Panc1 (cell line): ENCODE measurements around the gene MEMO1.

ENCODE experiments used
- POLR2AphosphoS5 ChIP-seq: IDR thresholded peaks from 2 replicates; pipeline ENCODE4 v1.6.1; 2012; ENCODE audit warnings: mild to moderate bottlenecking, low read depth, low read length, moderate library complexity
- TF ChIP-seq, protein P1 (sequence below): fragments of 450-650 bp; IDR thresholded peaks from 2 replicates; pipeline ENCODE4 v1.5.1; 2017; ENCODE audit warnings: mild to moderate bottlenecking
- TF ChIP-seq, protein P2 (sequence below), 2 experiments: IDR thresholded peaks; 2 replicates each; pipeline ENCODE4 v1.6.1; 2011 to 2012; ENCODE audit warnings: low read depth in 2 of 2, control low read depth in 1 of 2, low read length in 1 of 2, mild to moderate bottlenecking in 1 of 2, moderate library complexity in 1 of 2; ENCODE audit not compliant: insufficient read depth in 1 of 2

- TF ChIP-seq, protein P1, sequence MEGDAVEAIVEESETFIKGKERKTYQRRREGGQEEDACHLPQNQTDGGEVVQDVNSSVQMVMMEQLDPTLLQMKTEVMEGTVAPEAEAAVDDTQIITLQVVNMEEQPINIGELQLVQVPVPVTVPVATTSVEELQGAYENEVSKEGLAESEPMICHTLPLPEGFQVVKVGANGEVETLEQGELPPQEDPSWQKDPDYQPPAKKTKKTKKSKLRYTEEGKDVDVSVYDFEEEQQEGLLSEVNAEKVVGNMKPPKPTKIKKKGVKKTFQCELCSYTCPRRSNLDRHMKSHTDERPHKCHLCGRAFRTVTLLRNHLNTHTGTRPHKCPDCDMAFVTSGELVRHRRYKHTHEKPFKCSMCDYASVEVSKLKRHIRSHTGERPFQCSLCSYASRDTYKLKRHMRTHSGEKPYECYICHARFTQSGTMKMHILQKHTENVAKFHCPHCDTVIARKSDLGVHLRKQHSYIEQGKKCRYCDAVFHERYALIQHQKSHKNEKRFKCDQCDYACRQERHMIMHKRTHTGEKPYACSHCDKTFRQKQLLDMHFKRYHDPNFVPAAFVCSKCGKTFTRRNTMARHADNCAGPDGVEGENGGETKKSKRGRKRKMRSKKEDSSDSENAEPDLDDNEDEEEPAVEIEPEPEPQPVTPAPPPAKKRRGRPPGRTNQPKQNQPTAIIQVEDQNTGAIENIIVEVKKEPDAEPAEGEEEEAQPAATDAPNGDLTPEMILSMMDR: no peak
- TF ChIP-seq, protein P2, sequence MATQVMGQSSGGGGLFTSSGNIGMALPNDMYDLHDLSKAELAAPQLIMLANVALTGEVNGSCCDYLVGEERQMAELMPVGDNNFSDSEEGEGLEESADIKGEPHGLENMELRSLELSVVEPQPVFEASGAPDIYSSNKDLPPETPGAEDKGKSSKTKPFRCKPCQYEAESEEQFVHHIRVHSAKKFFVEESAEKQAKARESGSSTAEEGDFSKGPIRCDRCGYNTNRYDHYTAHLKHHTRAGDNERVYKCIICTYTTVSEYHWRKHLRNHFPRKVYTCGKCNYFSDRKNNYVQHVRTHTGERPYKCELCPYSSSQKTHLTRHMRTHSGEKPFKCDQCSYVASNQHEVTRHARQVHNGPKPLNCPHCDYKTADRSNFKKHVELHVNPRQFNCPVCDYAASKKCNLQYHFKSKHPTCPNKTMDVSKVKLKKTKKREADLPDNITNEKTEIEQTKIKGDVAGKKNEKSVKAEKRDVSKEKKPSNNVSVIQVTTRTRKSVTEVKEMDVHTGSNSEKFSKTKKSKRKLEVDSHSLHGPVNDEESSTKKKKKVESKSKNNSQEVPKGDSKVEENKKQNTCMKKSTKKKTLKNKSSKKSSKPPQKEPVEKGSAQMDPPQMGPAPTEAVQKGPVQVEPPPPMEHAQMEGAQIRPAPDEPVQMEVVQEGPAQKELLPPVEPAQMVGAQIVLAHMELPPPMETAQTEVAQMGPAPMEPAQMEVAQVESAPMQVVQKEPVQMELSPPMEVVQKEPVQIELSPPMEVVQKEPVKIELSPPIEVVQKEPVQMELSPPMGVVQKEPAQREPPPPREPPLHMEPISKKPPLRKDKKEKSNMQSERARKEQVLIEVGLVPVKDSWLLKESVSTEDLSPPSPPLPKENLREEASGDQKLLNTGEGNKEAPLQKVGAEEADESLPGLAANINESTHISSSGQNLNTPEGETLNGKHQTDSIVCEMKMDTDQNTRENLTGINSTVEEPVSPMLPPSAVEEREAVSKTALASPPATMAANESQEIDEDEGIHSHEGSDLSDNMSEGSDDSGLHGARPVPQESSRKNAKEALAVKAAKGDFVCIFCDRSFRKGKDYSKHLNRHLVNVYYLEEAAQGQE (IDR thresholded peaks at IDR 0.05; ENCODE audit: insufficient read depth in 1 of 2, low read depth in 2 of 2, low read length in 1 of 2): no peak
- TF ChIP-seq POLR2AphosphoS5: no peak
These were observed 116.2 kb downstream of the MEMO1 start for GRCh38 chr2:31894656-31895055.
